Measurements from ENCODE around the gene COL2A1.

Gene COL2A1

DNA sequence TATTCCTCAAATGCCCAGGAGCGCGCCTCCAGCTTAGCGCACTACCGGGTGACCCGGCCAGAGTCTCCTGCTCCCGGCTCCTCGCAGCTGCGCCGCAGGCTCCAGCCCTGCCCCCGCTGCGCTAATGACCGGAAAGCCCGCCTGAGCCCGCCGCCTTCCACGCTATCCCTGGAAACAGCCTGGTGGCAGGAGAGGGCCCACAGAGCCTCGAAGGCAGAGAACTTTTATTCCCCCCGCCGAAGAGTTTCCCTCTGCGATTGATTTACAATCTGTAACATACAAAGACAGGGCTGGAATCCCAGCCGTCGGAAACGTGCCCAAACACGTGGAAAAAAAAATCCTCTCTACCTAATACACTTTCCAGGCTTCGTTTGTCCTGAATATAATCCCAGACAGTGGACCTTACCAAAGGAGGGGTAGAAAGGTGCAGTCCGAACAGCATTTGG lies 1.5 kb downstream of the COL2A1 start:
- no peaks in the 10 kb centered on the region for H3K36me3 ChIP-seq (ENCODE audit: control insufficient read depth in 1 of 2, insufficient read depth in 2 of 2, low read depth in 1 of 2, low read length in 2 of 2)
- WGBS: under 1% methylated on average over 26 of the region's 26 CpGs

DNA sequence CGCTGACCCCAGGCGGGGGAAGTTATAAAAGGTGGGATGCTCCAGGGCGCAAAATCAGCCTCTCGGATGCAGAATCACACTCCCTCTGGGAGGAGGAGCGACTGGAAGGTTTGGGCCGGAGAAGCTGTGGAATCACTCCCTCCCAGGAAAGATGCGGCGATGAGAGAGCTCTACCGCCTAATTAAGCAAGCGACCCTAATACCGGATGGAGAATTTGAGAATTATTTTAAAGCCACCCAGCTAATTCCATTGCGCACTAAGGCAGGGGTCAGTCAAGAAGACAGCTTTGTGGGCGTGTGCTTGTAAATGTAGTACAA lies 1.9 kb downstream of the COL2A1 start:
- no peaks in the 10 kb centered on the region for H3K79me1 ChIP-seq (replicated peaks; ENCODE audit: low read length, poor library complexity, severe bottlenecking)
- no peak overlapping the region for H2BK5ac ChIP-seq (ENCODE audit: low read depth, low read length, poor library complexity, severe bottlenecking)
- DNase-seq: no peak
- H3K27me3 ChIP-seq (ENCODE audit: control insufficient read depth in 1 of 2, insufficient read depth in 1 of 2, low read length in 2 of 2): peaks cover 87 to 94% of the 10 kb centered on the region in 2 experiments
- H3K4me1 ChIP-seq (ENCODE audit: control insufficient read depth, insufficient read depth, low read depth, low read length): peaks cover 40% of the 10 kb centered on the region
- H3K23ac ChIP-seq (ENCODE audit: low read length in 2 of 2): no peak overlapping the region
- H3K27ac ChIP-seq (ENCODE audit: low read length, poor library complexity, severe bottlenecking): no peak overlapping the region
- no peak overlapping the region for H4K8ac ChIP-seq (ENCODE audit: low read length)
- peak overlapping the region; percentile 88 for H3K4me2 ChIP-seq (ENCODE audit: low read length, poor library complexity, severe bottlenecking)
- no peak overlapping the region for H4K91ac ChIP-seq (ENCODE audit: low read length)
- H3K9me3 ChIP-seq (ENCODE audit: control insufficient read depth, low read length): no peaks in the 10 kb centered on the region
- H3K18ac ChIP-seq (ENCODE audit: low read depth in 1 of 2, low read length in 2 of 2): no peak overlapping the region
- peak overlapping the region; percentile 74 for H3K9ac ChIP-seq (ENCODE audit: low read length)
- no peak overlapping the region for H2BK120ac ChIP-seq (ENCODE audit: low read depth, low read length)
- no peak overlapping the region for H2AK5ac ChIP-seq (ENCODE audit: low read length, severe bottlenecking)
- no peak overlapping the region for H2BK12ac ChIP-seq (ENCODE audit: low read length in 2 of 2)
- H3K4ac ChIP-seq (ENCODE audit: low read depth in 1 of 2, low read length in 2 of 2): no peak overlapping the region
- H3K4me3 ChIP-seq (ENCODE audit: insufficient read depth in 1 of 2, low read depth in 1 of 2, low read length in 2 of 2): peak overlapping the region in 1 of 2 experiments; percentile 84
- WGBS: under 1% methylated on average over 11 of the region's 13 CpGs
- H3K14ac ChIP-seq (ENCODE audit: low read length in 2 of 2): no peak overlapping the region
- no peak overlapping the region for H2BK15ac ChIP-seq (ENCODE audit: low read depth, poor library complexity, severe bottlenecking)
- no peaks in the 10 kb centered on the region for H3K36me3 ChIP-seq (ENCODE audit: control insufficient read depth in 1 of 2, insufficient read depth in 2 of 2, low read depth in 1 of 2, low read length in 2 of 2)
- no peak overlapping the region for H2AFZ ChIP-seq (ENCODE audit: low read depth, low read length)

More for the DNA sequence above, 1.5 kb downstream of the COL2A1 start:
- Histone ChIP-seq H3K4me3 (ENCODE audit: insufficient read depth in 1 of 2, low read depth in 1 of 2, low read length in 2 of 2) (peak overlapping the region in 1 of 2 experiments; percentile 84), H3K4ac (ENCODE audit: low read depth in 1 of 2, low read length in 2 of 2) (no peak overlapping the region), H3K14ac (ENCODE audit: low read length in 2 of 2) (no peak overlapping the region), H2BK12ac (ENCODE audit: low read length in 2 of 2) (no peak overlapping the region), H3K9ac (ENCODE audit: low read length) (peak overlapping the region; percentile 74), H3K18ac (ENCODE audit: low read depth in 1 of 2, low read length in 2 of 2) (no peak overlapping the region), H2BK5ac (ENCODE audit: low read depth, low read length, poor library complexity, severe bottlenecking) (no peak overlapping the region), H3K9me3 (ENCODE audit: control insufficient read depth, low read length) (no peaks in the 10 kb centered on the region), H3K79me1 (replicated peaks; ENCODE audit: low read length, poor library complexity, severe bottlenecking) (no peaks in the 10 kb centered on the region), H4K91ac (ENCODE audit: low read length) (no peak overlapping the region), H2AFZ (ENCODE audit: low read depth, low read length) (no peak overlapping the region), H2AK5ac (ENCODE audit: low read length, severe bottlenecking) (no peak overlapping the region), H3K27ac (ENCODE audit: low read length, poor library complexity, severe bottlenecking) (no peak overlapping the region), H3K4me2 (ENCODE audit: low read length, poor library complexity, severe bottlenecking) (peak overlapping the region; percentile 88), H3K23ac (ENCODE audit: low read length in 2 of 2) (no peak overlapping the region), H4K8ac (ENCODE audit: low read length) (no peak overlapping the region), H2BK15ac (ENCODE audit: low read depth, poor library complexity, severe bottlenecking) (no peak overlapping the region), H3K27me3 (ENCODE audit: control insufficient read depth in 1 of 2, insufficient read depth in 1 of 2, low read length in 2 of 2) (peaks cover 87 to 94% of the 10 kb centered on the region in 2 experiments), H3K4me1 (ENCODE audit: control insufficient read depth, insufficient read depth, low read depth, low read length) (peaks cover 40% of the 10 kb centered on the region), H2BK120ac (ENCODE audit: low read depth, low read length) (no peak overlapping the region)
- DNase-seq: peak; percentile 58

DNA sequence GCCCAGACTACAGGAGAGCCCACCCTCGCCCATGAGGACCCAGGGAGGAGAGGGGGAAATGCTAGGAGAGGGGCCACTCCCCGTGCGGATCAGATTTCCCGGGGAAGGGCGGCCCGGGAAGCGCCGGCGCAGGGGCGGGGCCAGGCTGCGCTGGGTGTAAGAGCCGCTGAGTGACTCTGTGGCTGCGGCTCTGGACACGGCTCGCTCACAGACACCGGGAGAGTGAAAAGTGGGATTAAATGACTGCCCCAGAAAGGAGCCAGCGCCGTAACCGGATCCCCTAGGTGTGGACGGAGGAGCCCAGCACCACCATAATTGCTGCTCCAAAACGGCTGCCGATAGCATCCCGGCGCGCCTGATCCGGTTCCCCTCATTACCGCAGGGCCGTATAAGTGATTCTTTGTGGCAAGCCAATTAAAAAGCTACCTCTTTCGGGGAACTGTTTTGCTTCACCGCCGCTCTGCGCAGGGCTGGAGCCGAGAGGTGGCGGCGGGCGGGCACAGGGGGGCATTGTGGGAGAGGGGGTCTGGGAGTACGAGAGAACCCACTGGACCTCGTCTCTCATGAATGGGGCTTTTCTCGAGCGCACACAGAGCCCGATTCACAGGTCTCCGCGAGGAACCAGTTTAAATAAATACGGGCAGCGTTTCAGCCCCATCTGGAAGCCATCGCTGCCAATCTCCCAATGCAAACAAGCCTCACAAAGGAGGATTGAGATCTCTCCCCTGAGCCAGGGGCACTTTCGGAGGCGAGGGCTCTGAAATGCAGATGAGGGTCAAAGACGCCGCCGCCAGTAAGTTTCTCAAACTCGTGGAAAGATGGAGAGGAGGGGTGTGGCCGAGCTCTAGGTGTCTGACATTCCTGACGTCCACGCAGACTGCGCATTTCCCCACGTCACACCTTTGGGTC lies 2.5 kb downstream of the COL2A1 start:
- H2BK12ac ChIP-seq (ENCODE audit: low read length in 2 of 2): no peak overlapping the region

DNA sequence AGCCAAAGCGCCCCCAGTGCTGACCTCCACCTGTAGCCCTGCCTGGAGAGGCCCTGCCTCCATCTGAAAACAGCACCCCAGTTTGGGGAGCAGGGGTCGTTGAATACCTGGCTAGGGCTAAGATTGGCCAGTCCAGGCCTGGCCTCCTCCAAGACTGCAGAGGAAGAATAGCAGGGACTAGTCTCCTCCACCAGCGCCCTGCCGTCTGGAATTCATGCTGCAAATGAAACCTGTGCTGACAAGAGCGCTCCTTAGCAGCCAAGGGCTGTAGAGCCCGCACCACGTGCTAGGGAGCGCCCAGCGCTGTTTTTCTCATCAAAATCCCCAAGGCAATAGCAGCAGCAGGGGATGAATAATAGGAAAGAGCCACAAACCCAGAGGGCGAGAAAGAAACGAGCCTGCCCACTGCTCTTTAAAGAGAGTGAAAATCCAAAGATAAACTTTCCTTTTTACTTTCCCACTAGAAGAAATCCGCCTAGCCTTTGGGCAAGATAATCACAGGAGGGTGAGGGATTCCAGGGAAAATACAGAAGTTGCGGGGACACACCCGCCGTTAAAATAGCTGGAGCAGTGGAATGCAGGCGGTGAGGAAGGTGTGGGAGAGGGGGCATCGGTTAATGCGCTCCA lies 3.3 kb downstream of the COL2A1 start:
- Histone ChIP-seq H2BK120ac (ENCODE audit: low read depth, low read length) (no peak overlapping the region), H4K8ac (ENCODE audit: low read length) (no peak overlapping the region), H2BK12ac (ENCODE audit: low read length in 2 of 2) (no peak overlapping the region), H3K14ac (ENCODE audit: low read length in 2 of 2) (no peak overlapping the region), H3K9me3 (ENCODE audit: control insufficient read depth, low read length) (no peaks in the 10 kb centered on the region), H2AFZ (ENCODE audit: low read depth, low read length) (no peak overlapping the region), H2BK15ac (ENCODE audit: low read depth, poor library complexity, severe bottlenecking) (no peak overlapping the region), H3K27me3 (ENCODE audit: control insufficient read depth in 1 of 2, insufficient read depth in 1 of 2, low read length in 2 of 2) (peaks cover 86 to 91% of the 10 kb centered on the region in 2 experiments), H3K27ac (ENCODE audit: low read length, poor library complexity, severe bottlenecking) (no peak overlapping the region), H4K91ac (ENCODE audit: low read length) (no peak overlapping the region), H3K4ac (ENCODE audit: low read depth in 1 of 2, low read length in 2 of 2) (no peak overlapping the region), H3K4me2 (ENCODE audit: low read length, poor library complexity, severe bottlenecking) (peak overlapping the region; percentile 88), H2BK5ac (ENCODE audit: low read depth, low read length, poor library complexity, severe bottlenecking) (no peak overlapping the region), H3K4me1 (ENCODE audit: control insufficient read depth, insufficient read depth, low read depth, low read length) (peaks cover 40% of the 10 kb centered on the region), H3K9ac (ENCODE audit: low read length) (peak overlapping the region; percentile 74), H3K18ac (ENCODE audit: low read depth in 1 of 2, low read length in 2 of 2) (no peak overlapping the region), H3K79me1 (replicated peaks; ENCODE audit: low read length, poor library complexity, severe bottlenecking) (no peaks in the 10 kb centered on the region), H3K36me3 (ENCODE audit: control insufficient read depth in 1 of 2, insufficient read depth in 2 of 2, low read depth in 1 of 2, low read length in 2 of 2) (no peaks in the 10 kb centered on the region), H3K23ac (ENCODE audit: low read length in 2 of 2) (no peak overlapping the region), H2AK5ac (ENCODE audit: low read length, severe bottlenecking) (no peak overlapping the region), H3K4me3 (ENCODE audit: insufficient read depth in 1 of 2, low read depth in 1 of 2, low read length in 2 of 2) (peak overlapping the region; percentile 53 to 84)
- WGBS: 8% methylated on average over 16 of the region's 18 CpGs
- DNase-seq: peak; percentile 63

More for the DNA sequence above, 2.5 kb downstream of the COL2A1 start:
- peak overlapping the region; percentile 7 for H4K8ac ChIP-seq (ENCODE audit: low read length)
- no peaks in the 10 kb centered on the region for H3K36me3 ChIP-seq (ENCODE audit: control insufficient read depth in 1 of 2, insufficient read depth in 2 of 2, low read depth in 1 of 2, low read length in 2 of 2)
- H3K27me3 ChIP-seq (ENCODE audit: control insufficient read depth in 1 of 2, insufficient read depth in 1 of 2, low read length in 2 of 2): peaks cover 85 to 94% of the 10 kb centered on the region in 2 experiments
- no peak overlapping the region for H4K91ac ChIP-seq (ENCODE audit: low read length)
- H3K4ac ChIP-seq (ENCODE audit: low read depth in 1 of 2, low read length in 2 of 2): no peak overlapping the region
- no peak overlapping the region for H2AK5ac ChIP-seq (ENCODE audit: low read length, severe bottlenecking)
- no peak overlapping the region for H3K14ac ChIP-seq (ENCODE audit: low read length in 2 of 2)
- no peaks in the 10 kb centered on the region for H3K79me1 ChIP-seq (replicated peaks; ENCODE audit: low read length, poor library complexity, severe bottlenecking)
- no peak overlapping the region for H3K23ac ChIP-seq (ENCODE audit: low read length in 2 of 2)
- no peak overlapping the region for H3K18ac ChIP-seq (ENCODE audit: low read depth in 1 of 2, low read length in 2 of 2)
- peak overlapping the region; percentile 74 for H3K9ac ChIP-seq (ENCODE audit: low read length)
- no peak overlapping the region for H3K27ac ChIP-seq (ENCODE audit: low read length, poor library complexity, severe bottlenecking)
- peak overlapping the region; percentile 88 for H3K4me2 ChIP-seq (ENCODE audit: low read length, poor library complexity, severe bottlenecking)
- H2BK120ac ChIP-seq (ENCODE audit: low read depth, low read length): no peak overlapping the region
- no peak overlapping the region for H2BK15ac ChIP-seq (ENCODE audit: low read depth, poor library complexity, severe bottlenecking)
- peak overlapping the region; percentile 18 for H2AFZ ChIP-seq (ENCODE audit: low read depth, low read length)
- peaks cover 40% of the 10 kb centered on the region for H3K4me1 ChIP-seq (ENCODE audit: control insufficient read depth, insufficient read depth, low read depth, low read length)
- peak overlapping the region; percentile 53 to 84 for H3K4me3 ChIP-seq (ENCODE audit: insufficient read depth in 1 of 2, low read depth in 1 of 2, low read length in 2 of 2)
- no peak overlapping the region for H2BK5ac ChIP-seq (ENCODE audit: low read depth, low read length, poor library complexity, severe bottlenecking)
- peak; percentile 51 for DNase-seq
- under 1% methylated on average over 54 of the region's 57 CpGs for WGBS
- H3K9me3 ChIP-seq (ENCODE audit: control insufficient read depth, low read length): no peaks in the 10 kb centered on the region
